Measurements from ENCODE around the gene NPTN.
"Not testable (repeated sequence)": the region's sequence is repeated elsewhere in the genome, so short reads cannot be mapped to it uniquely, and the experiment has no call there.

The NPTN gene

DNA sequence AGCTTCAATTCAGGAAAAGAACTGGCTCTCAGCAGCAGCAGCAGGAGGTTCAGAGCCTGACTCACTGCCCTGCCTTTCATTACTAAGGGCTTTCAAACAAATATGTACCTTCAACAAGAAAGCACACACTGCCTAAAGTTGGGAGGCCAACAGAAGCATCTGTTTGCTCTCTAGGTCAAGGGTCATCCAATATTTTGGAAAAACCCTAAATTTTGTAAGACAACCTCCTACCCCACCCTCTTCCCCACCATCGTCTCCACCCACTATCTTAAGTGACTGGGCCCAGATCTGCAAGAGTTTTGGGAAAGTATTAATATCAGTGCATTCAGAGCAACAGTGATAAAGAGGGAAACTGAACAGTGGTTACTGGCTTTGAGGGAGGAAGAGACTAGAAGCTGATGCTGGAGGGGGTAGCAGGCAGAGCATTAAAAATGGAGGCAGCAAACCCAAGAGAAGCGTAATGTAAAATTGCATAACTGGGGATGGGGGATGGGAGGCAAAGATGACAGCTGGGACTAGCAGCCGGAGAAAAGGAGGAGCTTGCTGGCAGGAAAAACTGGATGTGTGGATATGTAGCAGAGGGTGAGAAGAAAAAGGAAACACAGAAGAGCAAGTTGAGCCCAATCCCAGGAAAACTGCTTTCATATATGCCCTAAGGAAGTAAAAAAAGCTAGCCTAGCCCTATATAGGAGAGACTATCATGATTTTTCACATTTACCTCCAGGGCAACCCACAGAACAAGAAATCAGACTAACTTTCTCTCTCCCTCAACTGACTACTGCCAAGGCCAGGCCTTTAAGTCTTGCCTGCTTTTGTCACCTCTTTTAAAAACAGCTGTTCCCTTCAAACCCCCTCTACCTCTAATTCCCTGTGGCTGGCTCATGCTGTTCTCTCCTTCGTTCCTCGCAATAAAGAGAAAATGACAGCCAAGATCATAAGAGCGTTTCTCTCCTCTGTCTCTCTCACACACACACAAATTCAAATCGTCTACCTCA, 31.4 kb downstream of the NPTN start:
- no peak for DNase-seq (ENCODE audit: low read depth, low spot score)

DNA sequence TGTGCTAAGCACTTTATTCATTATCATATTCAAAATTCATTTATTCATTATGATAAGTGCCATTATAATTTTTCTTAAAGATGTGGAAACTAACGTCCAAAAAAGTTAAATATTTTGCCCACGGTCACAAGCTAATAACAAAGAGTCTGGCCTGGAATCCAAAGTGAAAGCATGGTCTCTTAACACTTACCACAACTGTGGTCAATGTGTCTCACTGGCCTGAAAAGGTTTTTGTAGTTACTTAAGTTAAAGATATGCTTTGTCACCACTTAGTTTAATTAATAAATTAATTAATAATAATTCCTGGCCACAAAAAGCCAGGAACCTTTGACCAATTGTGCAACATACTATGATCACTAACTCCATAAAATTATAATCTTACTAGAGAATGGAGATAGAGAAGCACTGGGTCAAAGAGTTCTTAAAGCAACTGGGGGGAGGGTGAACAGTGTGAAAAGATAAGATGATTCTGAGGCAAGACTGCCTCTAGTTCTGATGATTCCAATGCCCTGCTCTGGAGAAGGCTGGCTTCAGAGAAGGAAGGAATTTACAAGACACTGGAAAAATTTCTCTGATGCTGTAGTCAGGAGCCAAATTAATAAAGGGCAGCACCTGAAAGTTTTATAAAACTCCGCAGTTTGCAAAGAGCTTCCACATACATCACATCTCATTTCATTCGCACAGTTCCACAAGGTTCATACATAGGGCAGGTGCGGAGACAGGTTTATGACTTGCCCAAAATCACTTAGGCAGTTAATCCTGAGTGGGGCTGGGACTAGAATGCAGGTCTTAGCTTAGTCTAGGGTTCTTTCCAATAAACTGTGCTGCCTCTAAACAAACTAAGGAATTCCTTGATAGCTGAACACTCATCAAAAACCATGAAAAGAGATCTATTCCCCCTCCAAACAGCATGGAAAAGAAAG, 32.5 kb downstream of the NPTN start:
- DNase-seq (ENCODE audit: low read depth, low spot score), result no peak

DNA sequence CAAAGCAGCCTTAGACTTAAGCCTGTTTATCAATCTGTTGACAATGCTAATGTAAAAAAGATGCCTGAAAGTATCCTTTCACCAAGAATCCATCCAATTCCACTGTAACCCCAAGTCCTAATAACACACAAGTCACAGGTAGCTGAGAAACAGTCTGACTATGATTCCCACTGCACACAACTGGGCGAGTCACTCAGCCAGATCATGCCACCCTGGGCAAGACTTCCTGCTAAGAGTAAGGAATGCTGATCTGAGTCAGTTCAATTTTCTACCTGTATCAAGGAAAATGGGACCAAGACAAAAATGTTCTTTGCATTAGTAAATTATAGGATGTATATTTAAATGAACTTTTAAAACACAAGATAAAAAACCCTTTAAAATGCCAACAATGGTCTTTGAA, 33.3 kb downstream of the NPTN start:
- DNase-seq (ENCODE audit: low read depth, low spot score), result no peak

DNA sequence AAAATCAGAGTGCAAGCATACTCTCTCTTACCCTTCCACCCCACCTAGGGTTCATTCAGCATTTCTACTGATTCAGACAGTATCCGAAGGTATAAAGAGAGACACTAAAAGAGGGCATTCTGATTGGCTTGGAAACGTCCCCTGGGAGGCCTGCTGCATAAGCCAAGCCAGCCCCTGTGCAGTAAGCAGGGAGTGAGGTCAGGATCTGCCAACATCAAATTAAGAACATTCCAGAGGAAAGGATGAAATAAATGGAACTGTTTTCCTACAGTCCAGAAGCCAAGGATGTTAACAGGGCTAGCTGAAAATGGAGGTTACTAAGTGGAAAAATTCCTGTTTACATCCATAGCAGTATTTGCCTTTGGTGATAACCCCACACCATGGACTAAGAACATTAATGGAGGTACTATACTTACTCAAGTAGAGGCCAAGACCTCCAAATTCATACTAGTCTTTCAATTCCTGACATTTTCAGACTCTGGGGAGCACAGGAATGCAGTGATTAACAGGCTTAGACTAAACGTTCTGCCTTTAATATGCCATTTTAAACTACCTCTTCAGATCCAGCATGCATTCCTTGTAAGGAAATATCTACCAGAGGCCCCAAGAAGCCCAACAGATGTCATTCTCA, 34.5 kb downstream of the NPTN start:
- DNase-seq (ENCODE audit: low read depth, low spot score), result no peak

DNA sequence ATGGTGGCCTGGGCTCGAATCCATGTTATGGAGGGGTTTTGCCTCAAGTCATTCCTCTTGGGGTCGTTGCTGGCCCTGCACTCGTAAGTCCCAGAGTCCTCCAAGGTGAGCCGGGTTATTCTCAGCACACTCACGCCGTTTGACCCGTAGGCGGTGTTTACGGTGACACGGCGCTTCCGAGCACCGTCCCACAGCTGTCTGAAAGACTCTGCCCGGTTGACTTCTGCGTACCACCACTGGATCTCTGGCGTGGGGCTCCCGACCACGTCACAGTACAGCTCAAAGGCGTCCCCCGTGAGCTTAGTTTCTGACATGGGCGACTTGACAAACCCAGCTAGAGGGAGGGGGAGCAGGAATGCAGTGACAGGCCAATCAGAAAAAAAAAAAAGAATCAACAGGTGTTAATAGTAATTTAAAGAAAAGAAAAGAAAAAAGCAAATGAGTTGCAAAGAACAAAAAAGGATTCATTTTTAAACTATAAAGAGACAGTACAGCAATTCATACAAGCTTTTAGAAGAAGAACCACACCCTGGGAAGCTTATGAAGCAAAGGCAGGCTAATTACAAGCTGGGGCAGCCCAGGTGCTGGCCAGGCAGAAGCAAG, 36.1 kb downstream of the NPTN start:
- DNase-seq (ENCODE audit: low read depth, low spot score), result no peak

DNA sequence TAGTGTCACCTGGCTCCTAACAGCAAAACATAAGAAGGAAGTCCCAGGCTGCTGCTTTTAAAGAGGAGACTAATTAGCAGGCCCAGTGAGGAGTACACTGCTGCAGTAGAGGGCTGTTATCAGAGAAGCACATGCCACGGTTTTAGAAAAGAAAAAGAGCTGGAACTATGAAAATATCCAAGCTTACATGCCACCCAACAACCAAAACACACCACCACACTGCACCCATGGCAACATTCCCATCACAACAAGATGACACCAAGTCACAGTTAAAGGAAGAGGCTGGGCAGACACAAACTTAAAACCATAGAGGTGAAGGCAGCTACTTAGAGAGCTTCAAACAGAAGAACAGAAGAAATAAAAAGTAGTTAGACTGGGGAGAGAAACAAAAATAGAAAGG, 37.0 kb downstream of the NPTN start:
- DNase-seq (ENCODE audit: low read depth, low spot score), result no peak

DNA sequence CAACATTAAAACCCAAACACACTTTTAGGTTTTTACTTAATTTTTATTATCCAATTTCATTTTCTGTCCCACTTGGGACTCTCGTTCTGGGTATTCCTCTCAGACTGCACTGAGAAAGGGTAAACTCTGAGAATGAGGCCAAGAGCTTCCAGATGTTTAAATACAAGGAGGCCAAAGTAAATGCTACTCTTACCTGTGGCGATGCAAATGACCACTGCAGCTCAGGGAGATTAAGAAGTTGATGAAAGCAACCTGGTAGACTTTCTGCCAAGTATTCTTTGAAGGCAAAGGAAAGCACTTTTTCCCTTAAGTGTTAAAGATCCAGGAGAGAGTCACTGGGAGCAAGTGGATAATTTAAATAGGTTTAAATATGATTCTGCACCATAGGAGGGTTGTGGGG, 39.1 kb downstream of the NPTN start:
- DNase-seq (ENCODE audit: low read depth, low spot score), result no peak

DNA sequence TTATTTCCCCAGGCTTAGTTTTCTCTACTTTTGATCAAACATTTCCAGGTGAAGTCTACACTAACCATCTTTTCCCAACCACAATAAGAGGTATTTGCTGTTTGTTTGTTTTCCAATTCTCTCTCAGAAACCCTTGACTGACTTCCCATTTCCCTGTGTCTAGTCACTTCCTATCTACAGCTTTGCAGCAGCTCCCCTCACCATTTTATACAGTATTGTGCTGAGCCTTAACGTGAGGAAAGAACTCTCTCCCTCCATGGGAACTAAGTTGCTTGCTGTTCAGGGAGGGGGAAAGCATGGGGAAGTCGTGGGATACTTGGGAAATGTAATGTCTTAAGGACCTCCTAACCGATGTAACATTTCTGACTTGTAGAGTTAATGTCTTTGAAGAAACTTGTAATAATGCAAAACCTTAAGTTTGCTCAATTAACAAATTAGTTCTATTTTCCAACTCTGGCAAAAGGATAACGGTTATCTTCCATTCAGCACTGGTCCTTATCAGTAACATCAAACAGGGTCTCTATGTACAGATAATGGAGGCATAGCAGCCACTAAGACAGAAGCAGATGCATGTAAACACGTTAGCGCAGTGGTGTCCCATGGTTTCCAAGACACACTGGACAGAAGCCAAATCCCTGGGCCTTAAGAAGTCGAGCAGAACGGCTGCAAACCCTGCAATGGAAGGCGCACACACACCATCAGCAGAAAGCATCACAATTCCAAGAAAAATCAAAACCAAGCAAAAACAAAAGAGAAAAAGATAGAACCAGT, 39.7 kb downstream of the NPTN start:
- DNase-seq (ENCODE audit: low read depth, low spot score), result no peak

DNA sequence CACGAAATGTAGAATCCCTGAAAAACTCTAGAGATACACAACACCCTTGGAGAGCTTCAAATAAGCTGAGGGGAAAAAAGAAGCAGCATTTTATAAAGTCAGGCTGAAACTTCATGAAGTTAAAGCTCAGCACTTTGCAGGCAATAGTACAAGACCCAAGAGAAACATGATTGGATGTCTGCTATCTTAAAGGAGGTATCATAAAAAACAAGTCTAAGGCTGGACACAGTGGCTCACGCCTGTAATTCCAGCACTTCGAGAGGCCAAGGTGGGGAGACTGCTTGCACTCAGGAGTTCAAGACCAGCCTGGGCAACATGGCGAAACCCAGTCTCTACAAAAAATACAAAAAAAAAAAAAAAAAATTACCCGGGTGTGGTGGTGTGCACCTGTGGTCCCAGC, 42.9 kb downstream of the NPTN start:
- no peak for DNase-seq (ENCODE audit: low read depth, low spot score)

DNA sequence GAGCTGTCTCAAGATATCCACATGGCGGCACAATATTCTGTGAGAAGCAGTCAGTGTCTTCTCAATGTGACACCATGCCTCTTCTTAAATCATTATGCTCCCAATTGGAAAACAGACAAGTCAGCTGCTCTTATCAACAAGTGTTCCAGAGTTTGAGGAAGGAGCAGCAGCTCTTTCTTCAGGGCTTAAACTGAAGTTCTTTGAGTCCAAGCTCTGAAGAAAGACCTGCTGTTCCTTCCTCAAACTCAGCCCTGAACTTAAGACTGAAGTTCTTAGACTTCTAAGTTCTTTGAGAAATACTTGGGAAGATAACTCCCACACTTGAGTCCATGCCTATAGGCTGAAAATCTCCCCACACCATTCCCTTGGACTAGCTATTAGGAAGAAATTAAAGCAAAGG, 43.4 kb downstream of the NPTN start:
- no peak for DNase-seq (ENCODE audit: low read depth, low spot score)

DNA sequence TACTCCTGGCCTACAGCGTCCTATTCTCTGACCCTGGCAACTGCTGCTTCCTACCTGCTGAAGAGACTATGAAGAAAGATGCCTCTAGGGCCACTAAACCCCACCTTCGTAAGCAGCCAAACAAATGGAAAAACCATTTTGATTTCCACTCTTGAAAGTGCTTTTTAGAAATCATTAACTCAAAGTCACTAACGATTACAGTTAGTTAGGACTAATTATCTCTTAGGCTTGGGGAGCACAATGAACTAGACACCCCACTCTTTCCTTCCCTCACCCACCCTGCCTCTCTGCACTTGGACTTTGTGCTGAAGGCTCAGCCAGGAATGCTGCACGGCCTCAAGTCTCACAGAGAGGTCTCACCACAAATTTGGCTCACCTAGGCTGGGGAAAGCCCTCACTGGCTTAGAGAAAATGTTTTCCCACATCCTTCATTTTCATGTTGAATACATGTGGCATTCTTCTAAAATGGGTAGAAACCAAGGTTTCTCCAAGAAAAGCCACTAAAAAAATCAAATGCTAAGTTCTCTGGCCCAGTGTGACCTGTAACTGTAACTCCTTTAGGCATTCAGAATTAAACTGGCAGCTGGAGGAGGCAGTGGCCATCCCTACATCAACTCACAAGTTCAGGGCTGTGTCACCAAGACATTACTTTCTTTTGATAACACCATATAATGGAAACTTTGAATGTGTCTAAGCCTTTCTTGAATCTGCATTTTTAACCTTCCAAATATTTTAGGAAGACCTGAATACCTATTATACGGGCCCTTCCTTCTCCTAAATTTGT, 47.1 kb downstream of the NPTN start:
- no peak for DNase-seq (ENCODE audit: low read depth, low spot score)

DNA sequence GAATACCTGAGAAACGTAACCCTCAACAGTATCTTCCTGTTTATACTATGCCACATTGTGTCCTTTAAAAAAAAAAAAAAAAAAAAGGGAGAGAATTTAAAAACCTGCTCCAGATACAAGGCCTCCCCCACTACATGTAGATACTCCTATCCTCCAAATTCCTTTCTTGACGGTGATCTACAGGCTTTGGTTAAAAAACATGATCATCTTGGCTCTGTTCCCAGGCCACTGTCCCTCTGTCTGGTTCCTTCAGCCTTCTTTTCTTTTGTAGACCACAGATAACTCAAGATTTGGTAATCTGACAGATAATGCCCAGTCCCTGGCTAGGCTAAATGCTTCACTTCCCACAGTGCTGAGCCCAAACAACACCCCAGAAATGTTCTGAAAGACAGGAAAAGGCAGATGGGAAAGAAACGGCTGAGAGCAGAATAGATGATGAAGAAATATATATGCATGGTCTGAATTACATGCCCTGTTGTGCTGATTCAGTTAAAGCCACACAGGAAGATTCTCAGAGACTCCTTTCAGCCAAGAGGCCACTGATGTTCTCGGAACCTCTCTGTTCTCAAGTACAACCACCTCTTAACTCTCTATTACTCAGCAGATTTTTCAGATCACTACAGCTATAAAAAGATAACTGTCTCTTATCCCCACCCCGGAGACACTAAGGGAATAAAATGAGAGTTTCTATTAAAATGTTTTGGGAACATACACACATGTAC, 48.3 kb downstream of the NPTN start:
- DNase-seq (ENCODE audit: low read depth, low spot score), result no peak

DNA sequence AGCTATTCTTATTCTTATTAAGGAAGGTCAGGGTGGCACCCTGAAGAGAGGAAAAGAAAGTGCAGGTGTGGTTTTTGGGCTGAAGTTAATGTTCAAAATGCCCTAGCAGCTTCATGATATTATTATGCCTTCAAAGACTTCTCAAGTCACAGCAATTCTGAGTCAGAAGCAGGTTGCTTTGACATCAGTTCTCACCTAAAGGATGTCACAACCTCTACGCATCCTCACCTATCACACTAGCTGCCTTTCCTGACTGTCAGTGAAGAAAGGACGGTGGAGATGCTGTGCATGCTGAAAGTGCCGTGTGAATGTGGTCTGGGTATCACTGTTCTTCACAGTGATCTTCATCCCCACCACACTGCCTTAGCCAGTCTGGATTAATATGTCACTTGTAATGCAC, 49.6 kb downstream of the NPTN start:
- DNase-seq (ENCODE audit: low read depth, low spot score), result no peak

DNA sequence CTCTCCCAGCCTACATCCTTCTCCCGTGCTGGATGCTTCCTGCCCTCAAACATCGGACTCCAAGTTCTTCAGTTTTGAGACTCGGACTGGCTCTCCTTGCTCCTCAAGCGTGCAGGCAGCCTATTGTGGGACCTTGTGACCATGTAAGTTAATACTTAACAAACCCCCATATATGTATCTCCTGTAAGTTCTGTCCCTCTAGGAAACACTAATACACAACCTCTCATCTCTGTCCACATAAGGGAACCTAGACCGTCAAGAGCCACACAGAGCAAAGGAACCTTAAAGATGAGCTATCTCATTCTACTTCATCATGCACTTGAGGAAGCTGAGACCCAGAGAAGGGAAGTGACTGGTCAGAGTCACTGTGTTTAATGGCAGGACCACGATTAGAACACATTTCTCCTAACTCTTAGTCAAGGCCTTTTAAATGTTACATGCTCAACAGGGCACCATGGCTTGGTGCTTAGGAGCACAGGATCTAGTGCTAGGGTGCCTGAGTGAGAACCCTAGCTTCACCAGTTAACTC, 50.3 kb downstream of the NPTN start:
- DNase-seq (ENCODE audit: low read depth, low spot score), result no peak

DNA sequence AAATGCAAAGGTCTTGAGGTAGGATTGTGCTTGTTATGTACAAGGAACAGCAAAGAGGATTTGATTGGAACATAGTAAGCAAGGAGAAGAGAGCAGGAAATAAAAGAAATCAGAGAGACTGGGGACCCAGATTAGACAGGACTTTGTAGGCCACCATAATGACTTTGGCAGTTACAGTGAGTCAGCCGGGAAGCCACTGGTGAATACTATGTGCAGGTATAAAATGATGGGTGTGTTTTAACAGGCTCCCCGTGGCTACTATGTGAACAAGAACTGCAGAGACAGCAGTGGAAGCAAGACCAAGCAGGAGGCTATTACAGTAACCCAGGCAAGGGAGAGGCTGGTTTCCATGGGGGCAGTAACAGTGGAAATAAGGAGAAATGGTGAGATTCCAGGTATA, 55.2 kb downstream of the NPTN start:
- no peak for DNase-seq (ENCODE audit: low read depth, low spot score)

DNA sequence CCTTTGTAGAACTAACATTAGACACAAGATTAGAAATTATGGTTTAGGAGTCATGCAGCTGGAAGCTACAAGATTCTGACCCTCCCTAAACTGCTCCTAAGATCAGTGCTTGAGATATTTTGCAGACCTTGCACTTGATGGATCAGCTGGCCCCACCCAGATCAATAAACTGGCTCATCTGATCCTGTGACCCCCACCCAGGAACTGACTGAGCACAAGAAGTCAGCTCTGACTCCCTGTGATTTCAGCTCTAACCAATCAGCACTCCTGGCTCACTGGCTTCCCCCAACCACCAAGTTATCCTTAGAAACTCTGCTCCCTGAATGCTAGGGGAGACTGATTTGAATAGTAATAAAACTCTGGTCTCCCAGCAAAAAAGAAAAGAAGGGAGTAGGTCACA, 55.6 kb downstream of the NPTN start:
- DNase-seq (ENCODE audit: low read depth, low spot score), result not testable (repeated sequence)

DNA sequence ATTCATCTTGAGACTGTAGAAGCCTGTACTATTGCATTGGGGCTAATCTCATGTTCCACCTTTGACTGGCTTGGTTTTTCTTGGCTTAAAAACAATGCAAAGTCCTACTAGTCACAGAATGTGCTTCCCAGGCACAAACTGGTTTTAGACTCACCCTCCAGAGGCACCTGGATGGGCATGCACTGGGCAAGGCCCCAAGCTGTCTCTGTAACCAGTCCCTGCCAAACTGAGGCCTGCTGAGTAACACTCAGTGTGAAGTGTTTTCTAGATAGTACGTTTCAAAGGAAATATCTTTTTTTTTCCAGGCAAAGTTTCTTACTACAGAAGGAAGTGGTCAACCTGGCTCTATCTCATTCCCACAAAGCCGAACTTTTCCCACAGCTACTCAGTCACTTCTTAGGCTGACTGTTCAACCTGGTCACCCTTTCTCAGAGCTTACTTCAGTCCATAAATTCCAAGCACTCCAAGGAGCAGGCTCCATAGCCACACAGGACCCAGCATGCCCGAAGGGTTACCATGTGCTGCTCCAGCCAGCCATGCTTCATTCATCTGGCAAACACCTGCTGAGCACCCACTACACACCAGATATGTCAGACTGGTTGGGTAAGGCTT, 57.4 kb downstream of the NPTN start:
- DNase-seq (ENCODE audit: low read depth, low spot score), result no peak

DNA sequence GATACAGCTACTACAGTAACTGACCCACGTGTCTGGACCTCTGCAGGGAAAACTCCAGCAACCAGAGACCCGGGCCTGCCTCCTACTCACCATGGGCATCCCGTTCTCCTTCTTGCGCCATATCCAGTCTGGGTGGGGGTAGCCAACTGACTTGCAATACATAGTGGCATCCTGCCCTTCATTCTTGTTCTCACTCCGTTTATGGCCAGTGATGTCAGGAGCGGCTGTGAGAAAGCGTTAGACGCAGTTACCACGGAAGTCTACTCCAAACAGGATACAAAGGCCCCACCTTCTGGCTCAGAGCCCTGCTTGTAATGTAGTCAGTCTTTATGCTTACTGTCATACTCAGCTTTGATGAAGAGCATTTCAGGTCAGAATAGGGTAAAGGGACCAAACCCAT, 59.6 kb downstream of the NPTN start:
- DNase-seq (ENCODE audit: low read depth, low spot score), result no peak

DNA sequence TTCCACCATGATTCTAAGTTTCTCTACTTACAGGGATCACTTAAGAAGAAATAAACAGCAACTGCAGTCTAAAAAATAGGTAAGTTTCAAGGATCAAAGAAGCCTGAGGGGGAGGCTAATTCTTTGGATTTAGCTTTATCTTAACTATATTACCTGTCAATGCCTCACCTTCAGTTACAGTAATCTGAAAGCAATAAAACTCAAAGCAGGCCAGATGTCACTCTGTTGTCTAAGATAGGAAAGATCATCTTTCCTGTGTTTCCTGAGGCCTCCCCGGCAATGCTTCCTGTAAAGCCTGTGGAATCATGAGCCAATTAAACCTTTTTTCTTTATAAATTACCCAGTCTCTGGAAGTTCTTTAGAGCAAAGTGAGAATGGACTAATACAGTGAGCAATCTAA, 60.2 kb downstream of the NPTN start:
- no peak for DNase-seq (ENCODE audit: low read depth, low spot score)
